Measurements from ENCODE around the gene JAKMIP2.

- TF ChIP-seq CTCF (IDR thresholded peaks at IDR 0.05; ENCODE audit: poor library complexity, severe bottlenecking), result no peak
- TF ChIP-seq POLR2AphosphoS5 (IDR thresholded peaks at IDR 0.05), result no peak
These were observed 87.8 kb downstream of the JAKMIP2 start for GRCh38 chr5:147694772-147695171.
